H9 (cell line): ENCODE measurements around the gene GPC6. TPM values are rescaled to one million over a fixed set of nuclear protein-coding genes. Genes with fewer than 3 reads are reported as not detected.

Source experiments
- DNase-seq: peaks from one replicate; pipeline ENCODE4 v3.0.0-alpha.2; 2017
- H2AFZ ChIP-seq: one replicate; pipeline ENCODE4 v1.6.1; 2013; ENCODE audit warnings: mild to moderate bottlenecking, low read length, control low read depth, moderate library complexity
- H2AK5ac ChIP-seq: 2 replicates; pipeline ENCODE4 v1.6.1; 2013; ENCODE audit warnings: low read length, control low read depth, mixed read lengths; ENCODE audit not compliant: insufficient read length
- H2BK120ac ChIP-seq: one replicate; pipeline ENCODE4 v1.6.1; 2013; ENCODE audit warnings: low read depth, mild to moderate bottlenecking, low read length, control low read depth, inconsistent platforms; ENCODE audit not compliant: poor library complexity, severe bottlenecking
- H2BK12ac ChIP-seq: 2 replicates; pipeline ENCODE4 v1.6.1; 2013; ENCODE audit warnings: low read length, control low read depth, mixed read lengths, low read depth; ENCODE audit not compliant: insufficient read length
- H2BK15ac ChIP-seq: 2 replicates; pipeline ENCODE4 v1.6.1; 2013; ENCODE audit warnings: low read depth, low read length, control low read depth
- H2BK20ac ChIP-seq: one replicate; pipeline ENCODE4 v1.6.1; 2013; ENCODE audit warnings: low read depth, mild to moderate bottlenecking, low read length, control low read depth, inconsistent platforms; ENCODE audit not compliant: poor library complexity, severe bottlenecking
- H2BK5ac ChIP-seq: 2 replicates; pipeline ENCODE4 v1.6.1; 2013; ENCODE audit warnings: low read length, control low read depth, mixed read lengths; ENCODE audit not compliant: insufficient read length
- H3K14ac ChIP-seq: 2 replicates; pipeline ENCODE4 v1.6.1; 2013; ENCODE audit warnings: low read length, control low read depth; ENCODE audit not compliant: insufficient read depth
- H3K18ac ChIP-seq: 2 replicates; pipeline ENCODE4 v1.6.1; 2013; ENCODE audit warnings: low read depth, mild to moderate bottlenecking, mixed read lengths, low read length, control low read depth; ENCODE audit not compliant: insufficient read length
- H3K23ac ChIP-seq: 2 replicates; pipeline ENCODE4 v1.6.1; 2013; ENCODE audit warnings: low read length, control low read depth, mixed read lengths, low read depth; ENCODE audit not compliant: insufficient read length
- H3K23me2 ChIP-seq: 2 replicates; pipeline ENCODE4 v1.6.1; 2013; ENCODE audit warnings: low read depth, mild to moderate bottlenecking, mixed read lengths, low read length, control low read depth; ENCODE audit not compliant: insufficient read length, poor library complexity, severe bottlenecking
- H3K27ac ChIP-seq: 2 replicates; pipeline ENCODE4 v1.5.1; 2013; ENCODE audit warnings: low read length, control low read depth, mixed read lengths, low read depth; ENCODE audit not compliant: insufficient read length
- H3K27me3 ChIP-seq: 2 replicates; pipeline ENCODE4 v1.6.1; 2013; ENCODE audit warnings: low read length, control low read depth, inconsistent platforms; ENCODE audit not compliant: insufficient read depth
- H3K4ac ChIP-seq: 2 replicates; pipeline ENCODE4 v1.6.1; 2013; ENCODE audit warnings: low read depth, mild to moderate bottlenecking, control low read depth, inconsistent platforms, low read length, moderate library complexity
- H3K4me1 ChIP-seq: 2 replicates; pipeline ENCODE4 v1.6.1; 2013; ENCODE audit warnings: low read length, control low read depth, inconsistent platforms; ENCODE audit not compliant: insufficient read depth
- H3K4me2 ChIP-seq: 2 replicates; pipeline ENCODE4 v1.6.1; 2013; ENCODE audit warnings: low read length, control low read depth, mixed read lengths; ENCODE audit not compliant: insufficient read length, insufficient read depth
- H3K56ac ChIP-seq: 2 replicates; pipeline ENCODE4 v1.6.1; 2013; ENCODE audit warnings: low read depth, mild to moderate bottlenecking, mixed read lengths, low read length, control low read depth; ENCODE audit not compliant: insufficient read length
- H3K79me1 ChIP-seq: 2 replicates; pipeline ENCODE4 v1.6.1; 2013; ENCODE audit warnings: low read depth, mild to moderate bottlenecking, moderate library complexity, low read length, control low read depth, inconsistent platforms; ENCODE audit not compliant: insufficient read depth, poor library complexity, severe bottlenecking
- H3K79me2 ChIP-seq: 2 replicates; pipeline ENCODE4 v1.6.1; 2013; ENCODE audit warnings: low read length, control low read depth, inconsistent platforms; ENCODE audit not compliant: insufficient read depth
- H3K9ac ChIP-seq: 2 replicates; pipeline ENCODE4 v1.6.1; 2013; ENCODE audit warnings: low read length, control low read depth, mixed read lengths; ENCODE audit not compliant: insufficient read length; ENCODE audit errors: extremely low read depth
- H3K9me3 ChIP-seq: one replicate; pipeline ENCODE4 v1.6.1; 2013; ENCODE audit warnings: low read depth, low read length, inconsistent platforms; ENCODE audit not compliant: control insufficient read depth
- H3T11ph ChIP-seq: one replicate; pipeline ENCODE4 v1.6.1; 2013; ENCODE audit warnings: mild to moderate bottlenecking, low read length, control low read depth, inconsistent platforms
- H4K20me1 ChIP-seq: one replicate; pipeline ENCODE4 v1.6.1; 2013; ENCODE audit not compliant: control insufficient read depth, insufficient read length, insufficient read depth
- H4K5ac ChIP-seq: 2 replicates; pipeline ENCODE4 v1.6.1; 2013; ENCODE audit warnings: low read depth, mild to moderate bottlenecking, mixed read lengths, low read length, control low read depth; ENCODE audit not compliant: insufficient read length
- H4K8ac ChIP-seq: replicated peaks from 2 replicates; pipeline ENCODE4 v1.6.1; 2013; ENCODE audit warnings: low read length, control low read depth, mixed read lengths, low read depth; ENCODE audit not compliant: insufficient read length
- H4K91ac ChIP-seq: 2 replicates; pipeline ENCODE4 v1.6.1; 2013; ENCODE audit warnings: low read depth, mild to moderate bottlenecking, moderate library complexity, mixed read lengths, low read length, control low read depth; ENCODE audit not compliant: insufficient read length
- H3K27ac Mint-ChIP-seq, 3 experiments: 2 replicates in 2 of 3; 3 replicates in 1 of 3; pipeline ENCODE4 v1.8.0; 2020 to 2021; ENCODE audit warnings: mixed read lengths in 3 of 3, mild to moderate bottlenecking in 1 of 3, moderate library complexity in 1 of 3
- H3K27me3 Mint-ChIP-seq: 2 replicates; pipeline ENCODE4 v1.8.0; 2021; ENCODE audit warnings: low read depth, mild to moderate bottlenecking, moderate library complexity, mixed read lengths
- H3K36me3 Mint-ChIP-seq, 3 experiments: 2 replicates in 2 of 3; 3 replicates in 1 of 3; pipeline ENCODE4 v1.8.0; 2020 to 2021; ENCODE audit warnings: low read depth in 3 of 3, mixed read lengths in 3 of 3; ENCODE audit not compliant: insufficient read depth in 1 of 3
- H3K4me1 Mint-ChIP-seq, 2 experiments: 2 replicates each; pipeline ENCODE4 v1.8.0; 2020; ENCODE audit warnings: mixed read lengths in 2 of 2
- H3K4me3 Mint-ChIP-seq, 2 experiments: 2 replicates in 1 of 2; 3 replicates in 1 of 2; pipeline ENCODE4 v1.8.0; 2020 to 2021; ENCODE audit warnings: mild to moderate bottlenecking in 2 of 2, mixed read lengths in 2 of 2, moderate library complexity in 1 of 2
- H3K9me3 Mint-ChIP-seq, 2 experiments: 2 replicates in 1 of 2; 3 replicates in 1 of 2; pipeline ENCODE4 v1.8.0; 2020; ENCODE audit warnings: mild to moderate bottlenecking in 2 of 2, mixed read lengths in 2 of 2, moderate library complexity in 1 of 2
- WGBS: extraction: QIAGEN DNeasy Blood & Tissue Kit; methylation state at CpG from one replicate; pipeline ENCODE4 v1.1.7; 2013; ENCODE audit warnings: missing lambda C conversion rate, low lambda C conversion rate, mixed read lengths; ENCODE audit not compliant: insufficient read length; ENCODE audit errors: extremely low coverage; 5-methylcytosine and 5-hydroxymethylcytosine counted together
- total RNA-seq: library from RNA; stranded (reverse); gene quantifications from 2 replicates; pipeline ENCODE4 v1.2.1, GENCODE V29; 2021
- TF ChIP-seq, protein P1 (sequence below): fragments of 200-600 bp; sonication (generic); conservative IDR thresholded peaks from 3 replicates; pipeline ENCODE4 v1.8.0; 2021; ENCODE audit warnings: antibody characterized with exemption, mild to moderate bottlenecking

GPC6 gene
- total RNA-seq, 1 experiment from 2014 or later = 15.6 TPM

DNA sequence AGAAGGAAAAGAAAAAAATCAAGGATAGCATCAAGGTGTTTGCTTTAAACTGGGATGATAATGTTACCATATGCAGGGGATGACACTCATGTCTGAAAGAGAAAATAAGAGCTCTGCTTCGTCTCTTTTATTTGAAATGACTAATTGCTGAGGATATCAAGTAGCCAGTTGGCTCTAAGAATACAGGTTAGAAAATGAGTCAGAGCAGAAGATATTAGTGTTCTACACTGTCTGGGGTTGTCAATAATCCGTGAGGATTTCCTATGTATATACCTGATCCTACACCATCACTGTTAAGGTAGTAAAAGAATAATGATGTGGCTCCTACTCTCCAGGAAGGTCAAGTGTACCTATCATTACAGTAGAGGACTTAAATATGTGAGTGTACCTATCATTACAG is 562.5 kb downstream of the GPC6 start:
- DNase-seq = no peak
- Histone ChIP-seq H3K9ac (no peak overlapping the region), H3K27me3 (no peaks in the 10 kb centered on the region), H3K18ac (no peak overlapping the region), H3K23me2 (no peaks in the 10 kb centered on the region), H3K79me2 (no peaks in the 10 kb centered on the region), H2AK5ac (no peak overlapping the region), H3K4me2 (no peak overlapping the region), H2BK5ac (no peak overlapping the region), H3T11ph (no peak overlapping the region), H3K4me1 (no peaks in the 10 kb centered on the region; the same call in 1 of the 2 replicates), H2BK120ac (no peak overlapping the region), H3K27ac (no peak overlapping the region), H3K9me3 (no peaks in the 10 kb centered on the region), H4K5ac (no peak overlapping the region), H4K20me1 (no peaks in the 10 kb centered on the region), H2BK20ac (no peak overlapping the region), H3K23ac (no peak overlapping the region), H3K79me1 (no peaks in the 10 kb centered on the region), H3K14ac (no peak overlapping the region), H3K56ac (no peak overlapping the region), H4K91ac (no peak overlapping the region), H2BK15ac (no peak overlapping the region), H2AFZ (no peak overlapping the region), H4K8ac (no peak overlapping the region), H3K4ac (no peak overlapping the region), H2BK12ac (no peak overlapping the region)
- Mint-ChIP-seq H3K27me3 (no peaks in the 10 kb centered on the region), H3K9me3 (no peaks in the 10 kb centered on the region), H3K4me3 (no peak overlapping the region), H3K4me1 (no peaks in the 10 kb centered on the region), H3K27ac (no peak overlapping the region), H3K36me3 (no peaks in the 10 kb centered on the region)
- TF ChIP-seq, protein P1, sequence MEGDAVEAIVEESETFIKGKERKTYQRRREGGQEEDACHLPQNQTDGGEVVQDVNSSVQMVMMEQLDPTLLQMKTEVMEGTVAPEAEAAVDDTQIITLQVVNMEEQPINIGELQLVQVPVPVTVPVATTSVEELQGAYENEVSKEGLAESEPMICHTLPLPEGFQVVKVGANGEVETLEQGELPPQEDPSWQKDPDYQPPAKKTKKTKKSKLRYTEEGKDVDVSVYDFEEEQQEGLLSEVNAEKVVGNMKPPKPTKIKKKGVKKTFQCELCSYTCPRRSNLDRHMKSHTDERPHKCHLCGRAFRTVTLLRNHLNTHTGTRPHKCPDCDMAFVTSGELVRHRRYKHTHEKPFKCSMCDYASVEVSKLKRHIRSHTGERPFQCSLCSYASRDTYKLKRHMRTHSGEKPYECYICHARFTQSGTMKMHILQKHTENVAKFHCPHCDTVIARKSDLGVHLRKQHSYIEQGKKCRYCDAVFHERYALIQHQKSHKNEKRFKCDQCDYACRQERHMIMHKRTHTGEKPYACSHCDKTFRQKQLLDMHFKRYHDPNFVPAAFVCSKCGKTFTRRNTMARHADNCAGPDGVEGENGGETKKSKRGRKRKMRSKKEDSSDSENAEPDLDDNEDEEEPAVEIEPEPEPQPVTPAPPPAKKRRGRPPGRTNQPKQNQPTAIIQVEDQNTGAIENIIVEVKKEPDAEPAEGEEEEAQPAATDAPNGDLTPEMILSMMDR = no peak
- no CpG with 5 or more reads among the region's 2 CpGs for WGBS
